Gastrocnemius medialis (tissue), 4 donors: ENCODE measurements around the gene UBE2M. TPM values are rescaled to one million over a fixed set of nuclear protein-coding genes. Genes with fewer than 3 reads are reported as not detected.
A peak's percentile ranks its signal among the peaks of the same experiment; 100 is the strongest.

Experiments
- ATAC-seq, 2 donors: fragments of 150-250 bp; one replicate each; pipeline ENCODE4 v1.9.1; 2016
- DNase-seq, 2 donors: peaks; one replicate each; pipeline ENCODE4 v3.0.0-alpha.2; 2019
- H3K27ac ChIP-seq, 4 donors: fragments of 200-600 bp; sonication (generic); 1 replicate in 1 of 4; 2 replicates in 3 of 4; pipeline ENCODE4 v1.5.1; 2016 to 2018; ENCODE audit warnings: mild to moderate bottlenecking in 2 of 4, moderate library complexity in 1 of 4
- H3K27me3 ChIP-seq, 3 donors: fragments of 200-600 bp; sonication (generic) in 2 of 3; 1 replicate in 1 of 3; 2 replicates in 2 of 3; pipeline versions ENCODE4 v1.5.1 to v1.6.0; 2016 to 2019; ENCODE audit warnings: mild to moderate bottlenecking in 1 of 3, moderate library complexity in 1 of 3
- H3K36me3 ChIP-seq, 2 donors: fragments of 200-600 bp; sonication (generic) in 1 of 2; one replicate each; pipeline ENCODE4 v1.5.1; 2017 to 2018
- H3K4me1 ChIP-seq, 2 donors: fragments of 200-600 bp; sonication (generic) in 1 of 2; one replicate each; pipeline ENCODE4 v1.5.1; 2016 to 2017; ENCODE audit warnings: mild to moderate bottlenecking in 2 of 2
- H3K4me3 ChIP-seq, 4 donors: fragments of 200-600 bp; sonication (generic) in 3 of 4; 1 replicate in 1 of 4; 2 replicates in 3 of 4; pipeline ENCODE4 v1.5.1; 2016 to 2019; ENCODE audit warnings: mild to moderate bottlenecking in 2 of 4
- H3K9me3 ChIP-seq, 3 donors: fragments of 200-600 bp; sonication (generic) in 2 of 3; 1 replicate in 1 of 3; 2 replicates in 2 of 3; pipeline ENCODE4 v1.5.1; 2016 to 2019
- POLR2A ChIP-seq, 2 donors: fragments of 450-650 bp; IDR thresholded peaks; one replicate each; pipeline ENCODE4 v1.6.1; 2017; ENCODE audit warnings: antibody characterized with exemption in 2 of 2, mild to moderate bottlenecking in 2 of 2, moderate library complexity in 2 of 2
- in situ Hi-C, 4 donors: fragments of 200-750 bp; cut with MboI; loops; one replicate each; pipeline versions ENCODE4 v1.15.0 to v1.8.0; 2017; ENCODE audit warnings: low sequenced_read_pairs in 4 of 4
- intact Hi-C: fragments of 100-400 bp; cut with DNase I; formaldehyde crosslinking; loops from one replicate; pipeline ENCODE4 v1.15.1; 2023; ENCODE audit warnings: low total_unique reads
- total RNA-seq, 4 donors: library from RNA; depleted of rRNA; stranded (reverse); fragments of >200 nt; gene quantifications; one replicate each; pipeline versions ENCODE4 v1.1.0 to v1.2.3, GENCODE V29; 2016
- TF ChIP-seq, protein P1 (sequence below), 5 experiments: fragments of 450-650 bp in 3 of 5; fragments of 200-600 bp in 2 of 5; sonication (generic) in 2 of 5; IDR thresholded peaks in 4 of 5; conservative IDR thresholded peaks in 1 of 5; 1 replicate in 4 of 5; 2 replicates in 1 of 5; pipeline ENCODE4 v1.5.1; 2016 to 2019; ENCODE audit warnings: antibody characterized with exemption in 5 of 5, mild to moderate bottlenecking in 3 of 5, moderate library complexity in 3 of 5

The UBE2M gene
- total RNA-seq, 4 donors from 2014 or later = 23.5 to 74.5 (median 41.6) TPM

DNA sequence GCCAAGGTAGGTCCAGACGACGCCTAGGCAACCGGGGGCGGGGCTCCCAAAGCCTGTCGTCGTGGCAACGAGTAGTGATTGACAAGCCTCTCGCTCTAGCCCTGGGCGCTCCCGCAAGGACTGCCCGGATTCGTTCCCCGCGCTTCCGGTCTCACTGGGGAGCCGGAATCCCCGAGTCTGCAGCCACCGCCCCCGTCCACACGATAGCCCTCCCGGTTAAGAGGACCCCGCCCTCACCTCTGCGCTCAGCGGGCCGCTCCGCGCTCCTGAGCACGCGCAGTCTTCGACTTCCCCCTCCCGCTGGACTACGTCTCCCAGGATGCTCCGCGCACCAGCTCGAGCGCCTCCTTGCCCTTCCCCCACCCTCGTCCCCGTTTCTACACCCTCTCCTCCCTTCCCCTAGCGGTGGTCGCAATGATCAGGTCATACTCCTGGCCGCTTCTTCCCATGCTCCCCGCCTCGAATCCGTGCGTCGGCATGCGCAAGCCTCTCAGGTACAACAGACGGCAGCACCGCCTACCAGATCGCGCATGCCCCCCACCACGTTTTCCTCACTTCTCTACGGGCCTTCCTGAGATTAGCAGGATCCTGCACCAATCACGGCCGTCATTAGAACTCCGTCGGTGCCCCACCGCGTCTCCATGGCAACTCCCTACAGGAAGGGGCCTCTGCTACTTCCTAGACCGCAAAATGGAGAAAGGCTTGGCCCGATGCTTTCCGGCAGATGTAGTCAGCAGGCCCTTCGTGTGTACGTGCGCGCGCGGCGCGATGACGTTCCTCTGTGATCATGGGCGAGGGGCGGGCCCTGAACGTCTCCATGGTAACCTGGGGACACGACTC is 14.6 kb upstream of the UBE2M start, which contains the start of gene MZF1:
MZF1 (minus strand) TSS at position 518 of the 840 bp plus-strand sequence. CDS start 1,946 bp downstream, outside the sequence.
- no peaks in the 10 kb centered on the region for H3K9me3 ChIP-seq
- intact Hi-C loops = loop anchor here (1.0 kb wide), 3 partner anchors 14 to 29 kb away; partner anchors contain the start of genes CHMP2A and TRIM28
- peak within 1 kb of the TSS; percentile 70 to 85 (median 76) for H3K4me3 ChIP-seq
- H3K27me3 ChIP-seq = no peaks in the 10 kb centered on the region
- H3K27ac ChIP-seq = peak within 1 kb of the TSS; percentile 95 to 99 (median 98)
- DNase-seq = peak; percentile 100
- peaks cover 18 to 24% of the 10 kb centered on the region in 2 donors for H3K4me1 ChIP-seq
- in situ Hi-C loops = no loop called here
- peak; percentile 37 to 40 for TF ChIP-seq POLR2A (IDR thresholded peaks at IDR 0.05)
- TF ChIP-seq, protein P1, sequence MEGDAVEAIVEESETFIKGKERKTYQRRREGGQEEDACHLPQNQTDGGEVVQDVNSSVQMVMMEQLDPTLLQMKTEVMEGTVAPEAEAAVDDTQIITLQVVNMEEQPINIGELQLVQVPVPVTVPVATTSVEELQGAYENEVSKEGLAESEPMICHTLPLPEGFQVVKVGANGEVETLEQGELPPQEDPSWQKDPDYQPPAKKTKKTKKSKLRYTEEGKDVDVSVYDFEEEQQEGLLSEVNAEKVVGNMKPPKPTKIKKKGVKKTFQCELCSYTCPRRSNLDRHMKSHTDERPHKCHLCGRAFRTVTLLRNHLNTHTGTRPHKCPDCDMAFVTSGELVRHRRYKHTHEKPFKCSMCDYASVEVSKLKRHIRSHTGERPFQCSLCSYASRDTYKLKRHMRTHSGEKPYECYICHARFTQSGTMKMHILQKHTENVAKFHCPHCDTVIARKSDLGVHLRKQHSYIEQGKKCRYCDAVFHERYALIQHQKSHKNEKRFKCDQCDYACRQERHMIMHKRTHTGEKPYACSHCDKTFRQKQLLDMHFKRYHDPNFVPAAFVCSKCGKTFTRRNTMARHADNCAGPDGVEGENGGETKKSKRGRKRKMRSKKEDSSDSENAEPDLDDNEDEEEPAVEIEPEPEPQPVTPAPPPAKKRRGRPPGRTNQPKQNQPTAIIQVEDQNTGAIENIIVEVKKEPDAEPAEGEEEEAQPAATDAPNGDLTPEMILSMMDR (IDR thresholded peaks at IDR 0.05 in 4 of 5, conservative IDR thresholded peaks at IDR 0.05 in 1 of 5) = peak in 4 of 5 experiments; percentile 8 to 41 (median 26)
- ATAC-seq = peak; percentile 82 to 84
- peaks cover 0 to 22% of the 10 kb centered on the region in 2 donors for H3K36me3 ChIP-seq

DNA sequence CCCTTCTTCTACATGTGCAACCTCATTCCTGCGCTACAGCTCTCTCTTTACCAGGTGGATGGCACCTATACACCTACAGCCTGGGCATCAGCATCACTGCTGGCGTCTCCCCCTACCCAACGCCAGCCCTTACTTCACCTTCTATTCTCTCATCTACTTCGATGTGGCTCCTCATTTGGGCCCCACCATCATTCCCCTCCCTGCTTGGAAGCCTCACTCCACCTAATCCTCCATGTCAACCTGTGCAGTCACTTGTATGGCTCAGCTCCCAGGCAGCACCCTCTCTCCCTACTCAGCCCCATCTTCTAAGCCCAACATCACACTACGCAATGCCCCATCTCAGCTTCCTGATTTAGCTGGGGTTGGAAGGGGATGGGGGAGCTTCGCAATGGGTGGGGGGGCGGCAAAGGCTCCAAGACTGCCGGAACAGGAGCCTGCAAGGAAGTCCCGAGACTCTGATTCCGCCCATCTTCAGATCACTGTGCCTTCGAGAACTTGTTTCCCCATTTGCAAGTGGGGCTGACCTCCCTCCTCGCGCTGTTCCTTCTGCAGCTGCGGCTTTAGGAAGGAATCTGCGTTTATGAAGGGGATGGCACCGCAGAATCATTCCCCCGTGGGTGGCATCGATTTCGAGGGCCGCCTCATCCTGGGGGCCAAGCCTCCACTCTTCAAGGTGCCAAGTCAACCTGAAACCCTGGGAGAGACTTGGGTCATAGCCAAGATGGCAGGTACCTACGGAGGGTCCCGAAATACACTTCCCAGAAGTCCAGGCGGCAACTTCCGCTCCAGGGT is 13.8 kb upstream of the UBE2M start:
- Histone ChIP-seq H3K9me3 (no peaks in the 10 kb centered on the region), H3K4me3 (peak overlapping the region; percentile 70 to 85 (median 76)), H3K36me3 (peaks cover 0 to 30% of the 10 kb centered on the region in 2 donors), H3K27me3 (no peaks in the 10 kb centered on the region), H3K27ac (peak overlapping the region; percentile 95 to 99 (median 98)), H3K4me1 (peaks cover 18 to 24% of the 10 kb centered on the region in 2 donors)
- peak in 1 of 2 donors; percentile 13 for DNase-seq
- in situ Hi-C loops (no loop called here), intact Hi-C loops (no loop called here)
- ATAC-seq = no peak
- TF ChIP-seq, protein P1 (IDR thresholded peaks at IDR 0.05 in 4 of 5, conservative IDR thresholded peaks at IDR 0.05 in 1 of 5) = no peak
- no peak for TF ChIP-seq POLR2A (IDR thresholded peaks at IDR 0.05)

DNA sequence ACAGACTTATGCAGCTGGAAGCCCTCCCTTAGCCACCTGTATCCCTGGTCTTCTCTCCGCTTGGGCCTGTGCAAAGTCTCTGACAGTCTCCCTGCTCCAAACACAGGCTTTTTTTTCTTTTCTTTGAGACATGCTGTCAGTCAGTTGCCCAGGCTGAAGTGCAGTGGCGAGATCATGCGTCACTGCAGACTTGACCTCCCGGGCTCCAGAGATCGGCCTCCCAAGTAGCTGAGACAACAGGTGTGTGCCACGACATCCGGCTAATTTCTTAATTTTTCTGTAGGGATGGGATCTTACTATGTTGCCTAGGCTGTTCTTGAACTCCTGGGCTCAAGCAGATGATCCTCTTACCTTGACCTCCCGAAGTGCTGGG is 13.2 kb upstream of the UBE2M start:
- no peak overlapping the region for H3K4me3 ChIP-seq
- no peak overlapping the region for H3K27ac ChIP-seq
- intact Hi-C loops = no loop called here
- ATAC-seq (no peak), DNase-seq (no peak)
- H3K27me3 ChIP-seq = no peaks in the 10 kb centered on the region
- TF ChIP-seq POLR2A (IDR thresholded peaks at IDR 0.05) = no peak
- TF ChIP-seq, protein P1 (IDR thresholded peaks at IDR 0.05 in 4 of 5, conservative IDR thresholded peaks at IDR 0.05 in 1 of 5) = no peak
- H3K9me3 ChIP-seq = no peaks in the 10 kb centered on the region
- in situ Hi-C loops = no loop called here
- peaks cover 0 to 32% of the 10 kb centered on the region in 2 donors for H3K36me3 ChIP-seq
- peaks cover 18 to 19% of the 10 kb centered on the region in 2 donors for H3K4me1 ChIP-seq

DNA sequence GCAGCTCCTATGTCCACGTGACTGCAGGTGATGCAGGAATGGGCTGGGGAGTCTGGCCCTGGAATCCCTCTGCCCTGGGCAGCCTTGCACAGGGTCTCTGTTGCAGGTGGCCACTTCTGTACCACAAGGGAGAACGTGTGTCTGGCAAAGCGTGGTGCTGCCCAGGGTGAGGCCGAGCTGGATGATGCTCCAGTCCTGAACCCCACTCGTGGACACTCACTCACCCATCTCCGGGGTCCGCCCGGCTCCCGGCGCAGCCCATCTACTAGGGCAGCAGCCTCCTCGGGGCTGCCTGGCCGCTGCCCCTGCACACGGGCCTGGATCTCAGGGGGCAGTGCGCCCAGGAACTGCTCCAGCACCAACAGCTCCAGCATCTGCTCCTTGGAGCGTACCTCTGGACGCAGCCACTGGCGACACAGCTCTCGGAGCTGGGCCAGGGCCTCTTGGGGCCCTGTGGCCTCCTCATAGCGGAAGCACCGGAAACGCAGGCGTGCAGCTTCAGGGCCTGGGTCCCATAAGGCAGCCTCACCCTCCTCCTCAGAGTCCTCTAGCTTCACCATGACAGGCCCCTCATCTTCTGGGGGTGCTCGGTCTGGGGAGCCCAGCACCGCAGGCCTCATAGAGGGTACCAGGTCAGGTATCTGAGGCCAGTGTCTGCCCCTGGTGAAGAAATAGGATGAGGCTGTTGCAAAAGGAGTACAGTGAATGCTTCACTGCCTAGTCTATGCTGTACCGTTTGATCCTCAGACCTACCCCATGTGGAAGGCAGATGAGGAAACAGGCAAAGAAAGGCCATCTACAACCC is 12.6 kb upstream of the UBE2M start:
- in situ Hi-C loops (no loop called here), intact Hi-C loops (no loop called here)
- Histone ChIP-seq H3K27me3 (no peaks in the 10 kb centered on the region), H3K4me1 (peaks cover 14 to 18% of the 10 kb centered on the region in 2 donors), H3K27ac (no peak overlapping the region), H3K9me3 (no peaks in the 10 kb centered on the region), H3K36me3 (peaks cover 0 to 32% of the 10 kb centered on the region in 2 donors), H3K4me3 (no peak overlapping the region)
- no peak for TF ChIP-seq POLR2A (IDR thresholded peaks at IDR 0.05)
- TF ChIP-seq, protein P1 (IDR thresholded peaks at IDR 0.05 in 4 of 5, conservative IDR thresholded peaks at IDR 0.05 in 1 of 5) = no peak
- DNase-seq (peak in 1 of 2 donors; percentile 11), ATAC-seq (no peak)
